ENCODE measurements around the gene NAV2.

DNA sequence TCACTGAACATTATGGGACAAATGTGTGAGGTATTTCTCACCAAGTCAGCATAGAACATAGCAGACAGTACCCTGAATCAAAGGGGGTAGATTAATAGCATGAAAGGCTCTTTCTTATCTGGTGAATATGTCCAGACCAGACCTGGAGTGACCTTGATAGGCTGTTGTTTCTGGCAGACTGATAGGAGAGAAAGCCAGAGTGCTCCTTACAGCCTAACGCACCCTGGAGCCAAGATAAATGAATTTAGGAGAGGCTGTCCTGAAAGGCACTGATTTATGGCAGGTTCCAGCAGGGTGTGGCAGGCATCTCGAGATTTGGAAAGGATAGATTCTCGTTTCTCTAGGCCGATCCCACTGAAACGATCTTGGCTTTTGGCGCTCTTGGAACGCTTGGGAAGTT, 243.0 kb downstream of the NAV2 start:
- TF ChIP-seq EZH2 (IDR thresholded peaks at IDR 0.05; ENCODE audit: borderline replicate concordance, insufficient read depth, low read length, poor library complexity, severe bottlenecking) (no peak), POLR2AphosphoS5 (IDR thresholded peaks at IDR 0.05) (no peak), EP300 (conservative IDR thresholded peaks at IDR 0.05; ENCODE audit: poor library complexity, severe bottlenecking) (no peak)
- TF ChIP-seq, protein P1, sequence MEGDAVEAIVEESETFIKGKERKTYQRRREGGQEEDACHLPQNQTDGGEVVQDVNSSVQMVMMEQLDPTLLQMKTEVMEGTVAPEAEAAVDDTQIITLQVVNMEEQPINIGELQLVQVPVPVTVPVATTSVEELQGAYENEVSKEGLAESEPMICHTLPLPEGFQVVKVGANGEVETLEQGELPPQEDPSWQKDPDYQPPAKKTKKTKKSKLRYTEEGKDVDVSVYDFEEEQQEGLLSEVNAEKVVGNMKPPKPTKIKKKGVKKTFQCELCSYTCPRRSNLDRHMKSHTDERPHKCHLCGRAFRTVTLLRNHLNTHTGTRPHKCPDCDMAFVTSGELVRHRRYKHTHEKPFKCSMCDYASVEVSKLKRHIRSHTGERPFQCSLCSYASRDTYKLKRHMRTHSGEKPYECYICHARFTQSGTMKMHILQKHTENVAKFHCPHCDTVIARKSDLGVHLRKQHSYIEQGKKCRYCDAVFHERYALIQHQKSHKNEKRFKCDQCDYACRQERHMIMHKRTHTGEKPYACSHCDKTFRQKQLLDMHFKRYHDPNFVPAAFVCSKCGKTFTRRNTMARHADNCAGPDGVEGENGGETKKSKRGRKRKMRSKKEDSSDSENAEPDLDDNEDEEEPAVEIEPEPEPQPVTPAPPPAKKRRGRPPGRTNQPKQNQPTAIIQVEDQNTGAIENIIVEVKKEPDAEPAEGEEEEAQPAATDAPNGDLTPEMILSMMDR (IDR thresholded peaks at IDR 0.05; ENCODE audit: poor library complexity, severe bottlenecking), result no peak

Data from neural cell (in vitro differentiated cells).